Ramos (cell line): ENCODE measurements around the gene IDUA.

Source experiments
- in situ Hi-C: fragments of 300-500 bp; cut with MboI; formaldehyde crosslinking; loops from one replicate; pipeline ENCODE4 v1.14.3; 2022; ENCODE audit warnings: low sequenced_read_pairs; ENCODE audit not compliant: unreplicated experiment

The IDUA gene

GRCh38 chr4:955931-956381 lies 30.9 kb upstream of the IDUA start:
- in situ Hi-C loops, result no loop called here

GRCh38 chr4:956531-957230 lies 30.2 kb upstream of the IDUA start:
- in situ Hi-C loops, result no loop called here

- in situ Hi-C loops, result no loop called here
Observed at GRCh38 chr4:957231-957580, 29.6 kb upstream of the IDUA start.

- in situ Hi-C loops, result no loop called here
Observed at GRCh38 chr4:957581-958313, 29.1 kb upstream of the IDUA start.

- in situ Hi-C loops, result no loop called here
Observed at GRCh38 chr4:958314-958665, 28.6 kb upstream of the IDUA start.

- in situ Hi-C loops, result no loop called here
Observed at GRCh38 chr4:958696-959337, 28.0 kb upstream of the IDUA start.

- in situ Hi-C loops, result no loop called here
Observed at GRCh38 chr4:959338-960139, 27.3 kb upstream of the IDUA start.

- in situ Hi-C loops, result no loop called here
Observed at GRCh38 chr4:960140-960635, 26.7 kb upstream of the IDUA start.

GRCh38 chr4:960636-961350 lies 26.1 kb upstream of the IDUA start:
- in situ Hi-C loops, result no loop called here

GRCh38 chr4:961351-962230 lies 25.3 kb upstream of the IDUA start:
- in situ Hi-C loops, result no loop called here

GRCh38 chr4:962231-963208 lies 24.3 kb upstream of the IDUA start:
- in situ Hi-C loops, result no loop called here

- in situ Hi-C loops, result no loop called here
Observed at GRCh38 chr4:963276-964225, 23.3 kb upstream of the IDUA start.

GRCh38 chr4:964346-965025 lies 22.4 kb upstream of the IDUA start:
- in situ Hi-C loops, result no loop called here

GRCh38 chr4:965048-965765 lies 21.6 kb upstream of the IDUA start:
- in situ Hi-C loops, result no loop called here

- in situ Hi-C loops, result no loop called here
Observed at GRCh38 chr4:965766-966134, 21.1 kb upstream of the IDUA start.
